SW480 (cell line): ENCODE results near the gene DNAJB4.
A peak's percentile ranks its signal among the peaks of the same experiment; 100 is the strongest.
"Not testable (repeated sequence)": the region's sequence is repeated elsewhere in the genome, so short reads cannot be mapped to it uniquely, and the experiment has no call there.

Experiments
- DNase-seq: peaks from one replicate; pipeline ENCODE4 v3.0.0-alpha.2; 2016; ENCODE audit warnings: low spot score

Gene DNAJB4

GRCh38 chr1:78004719-78005447, at the start of gene DNAJB4:
TSS of gene DNAJB4 (plus strand) at chr1:78004939. CDS start at chr1:78005111, 172 bp downstream.
- peak; percentile 96 for DNase-seq

GRCh38 chr1:77955709-77956108, 49.0 kb upstream of the DNAJB4 start:
- no peak for DNase-seq

DNA sequence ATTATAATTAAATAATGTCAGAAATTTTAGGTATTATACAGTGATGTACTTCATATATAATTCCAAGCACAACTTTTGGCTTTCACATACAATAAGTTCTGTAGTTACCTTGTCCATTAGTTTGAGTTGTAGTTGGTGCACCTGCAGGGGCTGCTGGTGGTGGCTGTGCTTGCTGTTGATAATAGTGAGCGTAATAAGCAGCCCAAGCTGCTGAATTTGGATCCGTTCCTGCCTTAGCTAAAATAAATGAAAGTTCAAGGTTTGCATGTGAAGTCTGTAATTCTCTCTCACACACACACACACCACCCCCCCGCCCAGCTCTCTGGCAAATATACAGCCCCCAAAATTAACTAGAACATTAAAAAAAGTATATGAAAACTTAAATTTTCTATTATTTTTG, 48.3 kb upstream of the DNAJB4 start:
- DNase-seq = no peak

GRCh38 chr1:77958391-77958790, 46.3 kb upstream of the DNAJB4 start:
- no peak for DNase-seq

DNA sequence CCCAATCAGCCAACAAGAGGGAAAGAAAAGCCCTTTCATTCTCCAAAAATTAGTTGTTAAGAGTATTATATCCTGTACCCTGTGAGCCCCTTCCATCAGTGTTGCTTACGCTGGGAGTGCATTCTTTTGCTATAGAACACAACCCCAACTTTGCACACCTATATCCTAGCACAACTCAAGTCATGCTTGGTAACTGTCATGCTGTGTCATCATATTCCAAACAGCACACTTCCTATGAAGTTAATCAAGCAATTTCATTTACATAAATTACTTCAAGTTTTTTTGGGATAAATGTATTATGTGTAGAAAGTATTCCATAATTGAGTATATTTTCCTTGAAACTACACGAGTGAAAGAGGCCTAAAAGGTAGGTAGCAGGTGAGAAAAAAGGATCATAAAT, 45.9 kb upstream of the DNAJB4 start:
- no peak for DNase-seq

GRCh38 chr1:77961392-77961791, 43.3 kb upstream of the DNAJB4 start:
- DNase-seq = no peak

DNA sequence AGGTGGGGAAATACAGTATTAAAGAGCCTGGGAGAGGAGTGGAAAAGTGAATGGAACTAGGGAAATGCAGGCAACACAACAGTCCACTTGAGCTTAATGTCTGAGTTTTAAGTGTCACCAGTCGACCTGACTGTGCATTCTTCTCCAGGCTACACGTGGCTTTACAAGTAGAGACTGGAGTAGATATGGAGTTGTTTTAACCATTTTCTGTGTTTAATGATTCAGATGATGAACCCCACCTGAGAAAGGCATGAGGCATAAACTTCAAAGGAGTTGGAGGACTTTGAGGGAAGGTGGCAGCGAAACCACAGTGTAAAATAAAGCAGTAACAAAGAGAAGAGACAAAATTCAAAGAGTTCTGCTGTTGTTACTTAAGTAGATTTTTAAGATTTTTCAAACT, 38.4 kb upstream of the DNAJB4 start:
- peak; percentile 16 for DNase-seq

- DNase-seq = no peak
Observed at GRCh38 chr1:77970192-77970591, 34.5 kb upstream of the DNAJB4 start.

DNA sequence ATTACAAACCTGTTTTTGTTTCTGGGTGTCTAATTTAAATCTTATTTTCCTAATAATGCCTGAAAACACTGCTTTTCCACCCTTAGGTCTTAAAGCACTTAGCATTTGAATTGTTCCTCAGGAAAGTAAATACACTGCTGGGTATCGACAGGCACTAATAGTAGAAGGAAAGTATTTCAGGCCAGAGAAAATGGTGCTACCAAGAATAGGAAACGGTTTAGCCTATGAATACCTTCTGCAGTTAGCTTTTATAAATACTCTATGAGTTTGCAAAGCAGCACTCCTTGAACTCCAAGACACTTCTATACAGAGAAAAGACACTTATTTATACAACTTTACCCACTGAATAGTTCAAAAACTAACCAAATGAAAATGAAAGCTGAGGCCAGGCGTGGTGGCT, 32.7 kb upstream of the DNAJB4 start:
- no peak for DNase-seq

GRCh38 chr1:77975386-77975785, 29.4 kb upstream of the DNAJB4 start:
- no peak for DNase-seq

- DNase-seq = no peak
Observed at GRCh38 chr1:77975907-77976306, 28.8 kb upstream of the DNAJB4 start.

GRCh38 chr1:77976433-77977076, 28.2 kb upstream of the DNAJB4 start:
- no peak for DNase-seq

DNA sequence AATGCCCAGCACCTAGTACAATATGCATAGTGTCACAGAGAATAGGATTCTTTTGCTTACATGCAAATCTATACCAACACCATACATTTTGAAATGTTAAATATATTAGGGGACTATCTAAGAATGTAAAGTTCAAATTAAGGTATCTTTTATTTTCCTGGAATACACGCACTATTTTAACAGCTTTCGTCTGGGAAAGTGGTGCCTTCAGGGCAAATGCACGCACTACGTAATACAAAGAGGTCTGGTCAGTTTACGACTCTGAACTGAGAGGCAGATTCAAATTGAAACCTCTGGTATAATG, 26.8 kb upstream of the DNAJB4 start:
- DNase-seq = no peak

DNA sequence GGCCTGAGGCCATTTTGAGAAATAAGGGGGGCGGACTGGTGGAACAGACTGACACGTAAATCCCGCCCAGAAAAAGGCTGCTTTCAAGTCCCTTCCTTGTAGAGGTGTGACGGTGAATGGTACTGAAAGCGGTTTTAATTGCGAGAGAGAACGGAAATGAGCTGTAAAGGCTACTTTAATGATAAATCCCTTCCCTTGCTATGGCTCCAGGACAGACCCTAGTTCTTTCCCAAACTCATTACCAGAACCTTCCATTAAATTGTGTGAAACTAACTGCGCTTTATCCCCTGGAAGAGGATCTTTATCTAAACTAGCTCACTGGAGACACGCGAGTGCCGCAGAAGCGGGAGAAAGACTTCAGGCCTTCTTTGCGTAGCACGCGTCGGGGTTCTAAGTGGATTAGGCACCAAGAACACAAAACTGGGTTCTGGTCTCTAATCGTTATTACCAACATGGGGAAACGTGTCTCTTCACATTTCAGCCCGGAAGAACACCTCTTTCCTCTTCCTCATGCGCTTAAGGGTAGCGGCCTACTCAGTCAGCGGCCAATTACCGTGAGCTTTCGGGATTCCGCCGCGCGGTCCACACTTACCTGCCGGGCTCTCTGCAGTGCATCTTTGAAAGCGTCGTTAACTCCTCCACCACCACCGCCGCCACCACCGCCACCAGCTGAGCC, 26.3 kb upstream of the DNAJB4 start:
- DNase-seq = peak; percentile 94

- peak; percentile 98 for DNase-seq
Observed at GRCh38 chr1:77978969-77979876, 25.5 kb upstream of the DNAJB4 start, which contains the start of gene FUBP1. TSS of gene FUBP1 (minus strand) at chr1:77979072. CDS start at chr1:77979004, 68 bp downstream.

GRCh38 chr1:77983352-77983996, 21.3 kb upstream of the DNAJB4 start:
- DNase-seq = not testable (repeated sequence)

- no peak for DNase-seq
Observed at GRCh38 chr1:77983997-77984355, 20.8 kb upstream of the DNAJB4 start.

DNA sequence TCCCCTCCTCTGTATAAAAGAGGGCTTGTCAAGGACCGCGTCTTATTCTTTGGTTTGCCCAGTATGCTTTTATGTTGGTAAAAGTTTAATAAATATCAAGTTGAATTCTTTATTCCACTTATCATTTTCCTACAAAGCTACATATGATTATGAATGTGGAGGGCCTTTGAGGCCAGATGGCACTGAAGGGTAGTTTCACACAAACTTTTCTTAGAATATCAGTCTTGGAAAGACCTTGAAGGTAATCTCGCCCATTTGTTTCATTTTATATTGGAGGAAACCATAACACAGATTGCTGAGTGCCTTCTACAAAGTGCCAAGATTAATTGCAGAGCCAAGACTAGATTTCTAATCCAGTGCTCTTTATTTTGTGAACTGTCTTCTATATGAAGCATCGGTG, 20.1 kb upstream of the DNAJB4 start:
- DNase-seq = no peak

DNA sequence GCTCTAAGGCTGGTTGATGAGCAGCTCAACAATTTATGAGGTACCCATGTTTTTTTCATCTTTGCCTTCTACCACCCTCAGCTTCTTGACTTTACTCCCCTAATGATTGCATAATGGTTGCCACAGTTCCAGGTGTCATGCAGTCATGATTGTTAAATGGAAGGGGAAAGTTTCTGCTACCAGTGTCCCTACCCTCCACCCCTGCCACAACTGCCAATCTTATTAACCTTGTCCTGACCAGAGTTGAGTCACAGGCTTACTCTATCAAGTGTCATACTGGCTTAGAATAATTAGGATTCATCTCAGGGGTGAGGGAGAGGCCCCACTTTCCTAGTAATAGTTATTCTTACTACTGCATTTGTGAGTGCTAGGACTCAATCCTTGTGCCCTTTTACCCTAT, 17.9 kb upstream of the DNAJB4 start:
- DNase-seq = no peak

GRCh38 chr1:77987919-77988318, 16.8 kb upstream of the DNAJB4 start:
- DNase-seq = no peak

DNA sequence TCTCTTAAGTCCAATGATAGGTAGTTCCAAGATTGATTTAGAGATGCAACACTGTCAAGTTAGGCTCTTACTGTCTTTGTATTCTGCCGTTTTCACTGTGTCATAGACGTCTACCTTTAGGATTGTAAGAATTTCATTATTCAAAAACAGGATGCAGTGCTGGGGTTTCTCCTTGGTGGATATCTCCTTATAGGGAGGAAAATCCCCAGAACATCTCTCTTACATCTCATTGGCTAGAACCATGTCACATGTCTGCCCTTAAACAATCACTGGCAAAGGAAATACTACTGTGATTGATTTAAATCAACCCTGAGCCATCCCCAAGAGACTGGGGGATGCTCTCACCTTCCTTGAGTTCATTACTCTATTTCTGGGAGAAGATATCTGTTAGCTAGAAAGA, 15.0 kb upstream of the DNAJB4 start:
- DNase-seq = no peak
